Right ventricle myocardium superior (tissue), 1 donor: ENCODE results near the gene MGME1. TPM values are rescaled to one million over a fixed set of nuclear protein-coding genes. Genes with fewer than 3 reads are reported as not detected.
A peak's percentile ranks its signal among the peaks of the same experiment; 100 is the strongest.

Experiments used
- ATAC-seq: fragments of 200-7000 bp; cut with Tn5 transposase; one replicate; pipeline ENCODE4 v1.9.1; 2020; ENCODE audit warnings: mild to moderate bottlenecking; ENCODE audit not compliant: poor library complexity
- DNase-seq: peaks from one replicate; pipeline ENCODE4 v3.0.0-alpha.2; 2020
- intact Hi-C: fragments of 100-400 bp; cut with DNase I; formaldehyde crosslinking; loops from one replicate; pipeline ENCODE4 v1.11.2; 2022
- long read RNA-seq: library from polyadenylated mRNA; unstranded; transcript quantifications from one replicate; pipeline ENCODE4 v2.0.0, GENCODE V29; 2021
- total RNA-seq: library from RNA; stranded (reverse); fragmentation: NEBNext Ultra II Directional; extraction: Animal tissue kit (Norgen Biotek cat#: 25700); gene quantifications from one replicate; pipeline ENCODE4 v1.2.1, GENCODE V29; 2021
- donor health status: DM: no; HTN: yes; CAD: no; lungs with severe emphysema.

MGME1 gene
- total RNA-seq, result 14.2 TPM
- long read RNA-seq, transcript MGME1-203 (5 exons, 2,336 nt), result major isoform, 23 of 50 reads
- long read RNA-seq, partial matches to known transcripts, result 7 of 50 reads
- long read RNA-seq, other reads (novel, unspliced or antisense), result 20 of 50 reads

DNA sequence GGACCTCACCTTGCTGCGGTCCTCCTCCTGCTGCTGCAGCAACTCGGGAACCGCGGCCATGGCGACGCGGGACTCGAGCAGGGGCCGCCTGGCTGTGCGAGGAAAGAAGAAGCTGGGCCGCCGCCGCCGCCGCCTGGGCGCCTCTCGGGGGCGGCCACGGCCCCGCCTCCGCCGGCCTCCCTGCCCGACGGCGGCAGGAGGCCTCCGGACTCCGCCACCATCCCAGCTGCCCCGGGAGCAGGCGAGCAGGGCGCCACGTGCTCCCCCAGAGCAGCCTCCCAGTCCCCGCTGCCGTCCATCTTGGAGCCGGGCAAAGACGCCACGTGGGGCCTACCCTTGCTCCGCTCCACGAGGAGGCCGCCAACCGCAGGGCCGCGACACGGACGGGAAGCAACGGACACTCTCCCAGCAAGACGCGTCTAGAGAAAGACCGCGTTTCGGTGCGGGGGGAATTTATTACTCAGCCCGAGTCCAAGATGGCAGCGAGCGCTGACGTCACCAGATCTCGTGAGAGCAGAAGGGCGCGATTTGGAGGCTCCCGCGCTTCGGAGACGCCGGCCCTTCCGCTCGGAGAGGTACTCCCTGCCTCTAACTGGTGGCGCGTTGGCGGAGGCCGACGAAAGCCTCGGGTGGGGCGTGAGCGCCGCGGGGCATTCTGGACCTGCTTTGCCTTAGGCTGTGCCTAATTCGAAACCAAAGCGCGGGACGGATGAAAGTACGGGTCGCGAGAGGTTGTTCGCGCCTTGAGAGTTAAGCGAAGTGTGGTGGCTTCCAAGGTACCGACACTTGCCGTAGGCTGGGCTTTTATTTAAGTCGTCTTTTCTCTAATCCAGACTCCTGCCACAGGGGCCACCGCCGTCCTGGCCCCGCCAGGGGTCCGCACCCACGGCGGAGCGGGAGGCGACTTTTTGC is at the start of gene MGME1, which contains the start of gene SNX5:
Gene MGME1 (plus strand): TSS at position 653 of the 912 bp plus-strand sequence. CDS start 842 bp downstream, outside the sequence.
Gene SNX5 (minus strand): TSS at position 429 of the 912 bp plus-strand sequence. CDS start 369 bp downstream, at position 60.
- peak; percentile 95 for ATAC-seq
- peak; percentile 100 for DNase-seq
- intact Hi-C loops, result no loop called here

- intact Hi-C loops, result no loop called here
- ATAC-seq (no peak), DNase-seq (no peak)
These were observed 49.7 kb upstream of the MGME1 start for GRCh38 chr20:17919149-17919548.

DNA sequence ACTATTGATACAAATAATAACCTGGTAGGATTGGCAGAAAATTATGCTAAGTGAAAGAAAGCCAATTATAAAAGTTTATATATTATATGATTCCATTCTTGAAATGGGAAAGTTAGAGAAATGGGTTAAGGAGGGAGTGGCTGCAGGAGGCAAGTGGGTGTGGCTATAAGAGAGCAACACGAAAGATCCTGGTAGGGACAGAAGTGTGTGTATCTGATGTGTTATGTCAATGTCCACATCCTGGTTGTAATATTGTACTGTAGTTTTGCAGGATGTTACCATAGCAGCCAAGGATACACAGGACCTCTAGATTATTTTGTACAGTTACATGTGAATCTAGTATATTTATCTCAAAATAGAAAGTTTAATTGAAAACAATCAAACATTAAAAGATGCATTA is 47.0 kb upstream of the MGME1 start:
- intact Hi-C loops, result no loop called here
- DNase-seq (no peak), ATAC-seq (no peak)

DNA sequence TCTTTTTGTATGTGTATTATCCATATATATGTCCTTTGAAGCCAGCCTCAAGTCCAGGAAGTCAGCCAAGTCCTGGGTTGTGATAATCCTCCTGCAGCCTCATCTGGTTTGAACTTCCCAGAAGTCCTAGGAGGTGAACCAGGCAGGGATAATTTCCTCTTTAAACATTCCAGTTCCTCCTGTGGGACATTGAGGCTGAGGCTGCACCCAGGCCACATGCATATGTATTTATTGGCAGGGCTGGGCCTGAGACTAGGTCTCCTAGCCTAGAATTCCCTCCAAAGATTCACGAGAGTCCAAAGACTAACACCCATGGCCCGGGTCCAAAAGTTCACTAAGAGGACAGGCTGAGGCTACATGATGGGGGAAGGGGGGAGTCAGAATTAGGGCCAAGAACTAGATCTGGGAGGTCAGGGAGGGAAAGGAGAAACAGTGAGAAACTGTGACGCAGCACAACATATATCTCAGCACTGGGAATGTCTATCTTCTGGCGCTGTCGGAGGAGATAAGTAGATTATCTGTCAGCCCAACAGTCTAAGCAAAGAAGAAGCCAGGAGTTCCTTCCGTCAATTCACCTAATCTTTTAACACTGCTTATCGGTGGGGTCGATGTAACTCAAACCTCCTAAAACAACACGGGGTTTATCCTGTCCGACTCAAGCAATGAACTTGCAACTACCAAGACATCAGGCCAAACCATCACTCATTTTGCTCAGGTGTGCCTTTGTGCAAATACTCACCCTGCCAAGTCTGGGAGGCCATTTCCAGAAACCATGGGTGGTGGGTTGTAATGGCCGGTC is 43.5 kb upstream of the MGME1 start:
- DNase-seq (no peak), ATAC-seq (peak; percentile 12)
- intact Hi-C loops, result no loop called here

DNA sequence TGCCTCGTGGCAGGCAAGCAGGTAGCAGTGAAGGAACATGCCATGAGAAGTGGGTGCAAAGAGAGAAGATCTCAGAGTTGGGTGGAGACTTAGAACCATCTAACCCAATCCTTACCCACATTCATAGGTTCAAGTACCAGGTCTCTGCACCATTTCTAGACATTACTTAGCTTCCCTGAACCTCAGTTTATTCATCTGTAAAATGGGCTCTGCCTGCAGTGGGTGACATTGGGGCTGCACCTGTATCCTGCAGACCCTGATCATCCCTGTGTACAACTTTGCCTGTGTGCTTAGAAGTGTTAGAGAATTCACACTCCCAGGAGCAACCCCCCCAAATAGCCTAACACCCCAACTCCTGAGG is 42.9 kb upstream of the MGME1 start:
- intact Hi-C loops, result no loop called here
- ATAC-seq, result no peak
- no peak for DNase-seq

DNA sequence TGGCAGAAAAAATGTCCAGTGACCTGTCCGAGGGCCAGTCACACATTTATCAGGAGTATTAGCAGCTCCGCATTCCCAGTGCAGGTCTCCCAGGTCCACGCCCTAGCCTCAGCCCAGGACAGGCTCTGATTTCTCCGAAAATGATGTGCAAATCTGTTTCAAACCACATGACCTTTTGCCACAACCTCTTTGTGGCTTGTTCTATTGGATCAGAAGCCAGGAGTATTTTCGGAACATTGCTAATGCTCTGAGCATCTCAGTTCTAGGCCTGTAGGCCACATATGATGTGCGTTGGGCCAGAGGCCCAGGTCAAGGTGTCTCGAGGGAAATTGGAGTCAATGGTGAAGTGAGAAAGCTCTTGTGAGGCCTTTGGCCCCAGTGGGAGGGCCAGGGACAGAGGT is 40.6 kb upstream of the MGME1 start:
- intact Hi-C loops, result no loop called here
- DNase-seq, result peak; percentile 42
- peak; percentile 66 for ATAC-seq

DNA sequence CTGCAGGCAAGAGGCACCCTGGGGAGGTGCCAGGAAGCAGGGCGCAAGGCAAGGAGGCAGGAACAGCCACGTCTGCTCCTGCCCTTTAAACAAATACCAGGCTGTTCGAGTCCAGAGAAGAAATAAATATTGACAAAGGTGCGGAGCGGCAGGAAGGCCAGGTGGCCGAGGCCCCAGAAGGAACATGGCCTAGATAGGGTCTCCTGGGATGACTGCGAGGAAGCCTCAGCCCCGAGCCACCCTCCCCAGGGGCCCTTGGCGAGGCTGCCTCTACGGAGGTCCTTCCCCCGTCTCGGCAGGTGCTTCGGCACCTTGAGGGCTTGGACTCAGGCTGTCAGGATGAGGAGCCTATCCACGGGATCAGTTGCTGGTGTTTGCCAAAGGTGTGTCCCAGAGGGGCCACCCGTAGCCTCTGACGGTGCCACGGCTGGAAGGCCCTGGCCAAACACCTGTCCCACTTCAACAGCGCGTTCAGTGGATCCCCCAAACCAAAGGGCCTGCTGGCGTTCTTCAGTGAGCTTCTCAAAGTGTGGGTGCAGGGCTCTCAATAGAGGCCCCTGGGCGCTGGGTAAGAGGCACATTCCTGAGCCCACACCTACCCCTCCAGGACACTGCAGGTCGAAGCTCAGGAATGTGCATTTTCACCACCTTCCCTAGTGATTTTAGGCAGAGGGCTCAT is 40.0 kb upstream of the MGME1 start:
- intact Hi-C loops, result no loop called here
- ATAC-seq, result peak; percentile 35
- DNase-seq, result no peak

DNA sequence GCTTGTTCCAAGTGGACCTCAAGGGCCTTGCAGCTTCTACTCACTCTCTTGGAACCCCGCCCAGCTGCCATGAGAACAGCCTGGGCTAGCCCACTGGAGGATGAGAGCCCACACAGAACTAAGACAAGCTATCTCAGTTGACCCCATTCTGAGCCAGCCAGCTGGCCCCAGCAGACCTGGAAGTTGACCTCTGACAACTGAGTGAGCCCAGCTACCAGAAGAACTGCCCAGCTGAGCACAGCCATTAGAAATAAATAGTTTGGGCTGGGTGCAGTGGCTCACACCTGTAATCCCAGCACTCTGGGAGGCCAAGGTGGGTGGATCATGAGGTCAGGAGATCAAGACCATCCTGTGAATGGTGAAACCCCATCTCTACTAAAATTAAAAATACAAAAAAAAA is 37.3 kb upstream of the MGME1 start:
- ATAC-seq (no peak), DNase-seq (no peak)
- intact Hi-C loops, result no loop called here

GRCh38 chr20:17932396-17932795 is 36.4 kb upstream of the MGME1 start:
- ATAC-seq (no peak), DNase-seq (no peak)
- intact Hi-C loops, result no loop called here

GRCh38 chr20:17933121-17933520 is 35.7 kb upstream of the MGME1 start:
- DNase-seq (no peak), ATAC-seq (no peak)
- intact Hi-C loops, result no loop called here

- intact Hi-C loops, result no loop called here
- DNase-seq, result no peak
These were observed 35.1 kb upstream of the MGME1 start for GRCh38 chr20:17933711-17934110.

GRCh38 chr20:17934141-17934862 is 34.5 kb upstream of the MGME1 start:
- intact Hi-C loops, result no loop called here
- no peak for ATAC-seq
- DNase-seq, result no peak

More at GRCh38 chr20:17933711-17934110, 35.1 kb upstream of the MGME1 start:
- ATAC-seq, result no peak

DNA sequence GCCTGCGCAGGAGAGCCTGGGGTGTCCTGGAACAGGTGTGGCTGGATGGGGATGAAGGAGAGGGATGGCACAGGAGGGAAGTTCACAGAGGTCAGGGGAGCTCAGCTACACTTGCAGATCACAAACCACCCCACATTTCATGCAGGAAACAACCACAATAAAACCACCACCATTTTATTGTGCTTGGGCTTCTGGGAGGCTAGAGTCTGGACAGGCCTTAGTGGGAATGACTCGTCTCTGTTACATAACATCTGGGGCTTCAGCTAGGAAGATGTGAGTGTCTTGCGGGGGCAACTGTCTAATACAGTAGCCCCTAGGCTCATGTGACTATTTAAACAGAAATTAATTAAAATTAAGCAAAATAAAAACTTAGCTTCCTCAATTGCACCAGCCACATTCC is 33.6 kb upstream of the MGME1 start:
- no peak for DNase-seq
- ATAC-seq, result no peak
- intact Hi-C loops, result no loop called here

DNA sequence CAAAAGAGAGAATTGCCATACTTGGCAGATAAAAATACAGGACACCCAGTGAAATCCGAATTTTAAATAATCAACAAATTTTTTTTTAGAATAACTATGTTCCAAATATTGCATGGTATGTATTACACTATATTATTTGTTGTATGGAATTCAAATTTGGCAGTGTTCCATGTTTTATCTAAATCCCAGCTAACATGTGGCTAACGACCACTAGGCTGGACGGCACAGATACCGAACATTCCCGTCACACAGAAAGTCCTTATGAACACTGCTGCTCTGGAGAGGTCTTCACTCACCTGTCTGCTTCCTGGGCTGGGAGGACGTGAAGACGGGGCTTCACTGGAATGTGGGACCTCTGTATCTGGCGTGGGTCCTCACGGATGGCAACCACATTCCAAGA is 33.1 kb upstream of the MGME1 start:
- ATAC-seq (no peak), DNase-seq (no peak)
- intact Hi-C loops, result no loop called here

GRCh38 chr20:17936286-17936760 is 32.5 kb upstream of the MGME1 start:
- intact Hi-C loops, result no loop called here
- DNase-seq (no peak), ATAC-seq (no peak)

- peak; percentile 76 for DNase-seq
- intact Hi-C loops, result no loop called here
- ATAC-seq, result peak; percentile 65
These were observed 31.8 kb upstream of the MGME1 start for GRCh38 chr20:17936761-17937732.
